Upper lobe of right lung (tissue), 1 donor: ENCODE results near the gene SEZ6. TPM values are rescaled to one million over a fixed set of nuclear protein-coding genes. Genes with fewer than 3 reads are reported as not detected.

ENCODE experiments used
- ATAC-seq: fragments of 200-7000 bp; cut with Tn5 transposase; one replicate; pipeline ENCODE4 v1.9.1; 2020; ENCODE audit warnings: mild to moderate bottlenecking, moderate library complexity
- DNase-seq: peaks from one replicate; pipeline ENCODE4 v3.0.0-alpha.2; 2020
- H3K27ac ChIP-seq: fragments of 200-600 bp; one replicate; pipeline ENCODE4 v1.8.0; 2022
- H3K27me3 ChIP-seq: fragments of 200-600 bp; one replicate; pipeline ENCODE4 v1.8.0; 2022; ENCODE audit warnings: mild to moderate bottlenecking
- H3K36me3 ChIP-seq: fragments of 200-600 bp; one replicate; pipeline ENCODE4 v1.8.0; 2022
- H3K4me1 ChIP-seq: fragments of 200-600 bp; one replicate; pipeline ENCODE4 v1.8.0; 2022
- H3K4me3 ChIP-seq: fragments of 200-600 bp; one replicate; pipeline ENCODE4 v1.8.0; 2022; ENCODE audit warnings: mild to moderate bottlenecking
- H3K9me3 ChIP-seq: fragments of 200-600 bp; one replicate; pipeline ENCODE4 v1.8.0; 2022
- intact Hi-C: fragments of 100-400 bp; cut with DNase I; formaldehyde crosslinking; loops from one replicate; pipeline ENCODE4 v1.11.0; 2022
- total RNA-seq: library from RNA; stranded (reverse); fragmentation: NEBNext Ultra II Directional; extraction: Animal tissue kit (Norgen Biotek cat#: 25700); gene quantifications from one replicate; pipeline ENCODE4 v1.2.1, GENCODE V29; 2021
- TF ChIP-seq, protein P1 (sequence below): fragments of 200-600 bp; IDR thresholded peaks from one replicate; pipeline ENCODE4 v1.8.0; 2022; ENCODE audit warnings: antibody characterized with exemption
- donor health status: DM: no; HTN: yes; CAD: no; lungs with severe emphysema.

SEZ6 gene
- total RNA-seq, 1 donor from 2014 or later, result not detected

DNA sequence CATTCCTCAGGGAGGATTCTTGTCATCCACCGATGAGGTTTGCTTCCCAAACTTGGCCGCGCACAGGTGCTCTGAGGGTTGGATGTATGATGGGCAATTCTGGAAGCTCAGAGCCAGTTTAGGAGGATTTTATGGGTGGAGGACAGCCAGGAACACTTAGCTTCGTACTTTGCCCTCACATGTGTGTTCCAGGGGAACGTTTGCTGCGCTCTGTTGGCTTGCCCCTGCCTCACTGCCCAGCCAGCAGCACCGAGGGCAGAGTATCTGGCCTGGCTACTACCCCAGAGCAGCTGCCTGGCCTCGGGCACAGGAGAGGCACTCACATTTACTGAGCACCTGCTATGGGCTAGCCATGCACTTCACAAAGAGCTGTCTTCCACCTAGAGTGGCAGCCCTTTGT lies 14.1 kb downstream of the SEZ6 start:
- Histone ChIP-seq H3K4me1 (no peaks in the 10 kb centered on the region), H3K27ac (no peak overlapping the region), H3K9me3 (no peaks in the 10 kb centered on the region), H3K36me3 (no peaks in the 10 kb centered on the region), H3K27me3 (no peaks in the 10 kb centered on the region), H3K4me3 (no peak overlapping the region)
- ATAC-seq, result no peak
- DNase-seq, result no peak
- intact Hi-C loops, result no loop called here
- TF ChIP-seq, protein P1, sequence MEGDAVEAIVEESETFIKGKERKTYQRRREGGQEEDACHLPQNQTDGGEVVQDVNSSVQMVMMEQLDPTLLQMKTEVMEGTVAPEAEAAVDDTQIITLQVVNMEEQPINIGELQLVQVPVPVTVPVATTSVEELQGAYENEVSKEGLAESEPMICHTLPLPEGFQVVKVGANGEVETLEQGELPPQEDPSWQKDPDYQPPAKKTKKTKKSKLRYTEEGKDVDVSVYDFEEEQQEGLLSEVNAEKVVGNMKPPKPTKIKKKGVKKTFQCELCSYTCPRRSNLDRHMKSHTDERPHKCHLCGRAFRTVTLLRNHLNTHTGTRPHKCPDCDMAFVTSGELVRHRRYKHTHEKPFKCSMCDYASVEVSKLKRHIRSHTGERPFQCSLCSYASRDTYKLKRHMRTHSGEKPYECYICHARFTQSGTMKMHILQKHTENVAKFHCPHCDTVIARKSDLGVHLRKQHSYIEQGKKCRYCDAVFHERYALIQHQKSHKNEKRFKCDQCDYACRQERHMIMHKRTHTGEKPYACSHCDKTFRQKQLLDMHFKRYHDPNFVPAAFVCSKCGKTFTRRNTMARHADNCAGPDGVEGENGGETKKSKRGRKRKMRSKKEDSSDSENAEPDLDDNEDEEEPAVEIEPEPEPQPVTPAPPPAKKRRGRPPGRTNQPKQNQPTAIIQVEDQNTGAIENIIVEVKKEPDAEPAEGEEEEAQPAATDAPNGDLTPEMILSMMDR, result no peak

DNA sequence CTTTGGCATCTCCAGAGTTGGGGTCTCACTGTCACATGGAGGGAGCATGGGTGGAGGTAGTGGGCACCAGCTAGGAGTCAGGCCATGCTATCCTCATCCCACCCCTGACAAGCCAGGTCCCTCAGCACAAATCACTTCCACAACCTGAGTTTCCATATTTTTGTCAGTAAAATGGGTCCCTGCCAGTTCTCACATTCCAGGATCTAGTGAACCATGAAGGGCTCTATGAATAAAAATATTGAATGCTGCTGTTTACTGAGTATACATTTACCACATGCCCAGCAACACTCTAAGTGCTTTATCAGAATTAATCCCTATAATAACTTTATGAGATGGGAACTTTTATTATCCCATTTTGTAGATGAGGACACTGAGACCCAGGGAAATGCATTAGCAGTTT lies 16.8 kb downstream of the SEZ6 start:
- Histone ChIP-seq H3K27me3 (no peaks in the 10 kb centered on the region), H3K4me1 (no peaks in the 10 kb centered on the region), H3K9me3 (no peaks in the 10 kb centered on the region), H3K36me3 (no peaks in the 10 kb centered on the region), H3K4me3 (no peak overlapping the region), H3K27ac (no peak overlapping the region)
- TF ChIP-seq, protein P1, result no peak
- intact Hi-C loops, result no loop called here
- no peak for DNase-seq
- no peak for ATAC-seq

DNA sequence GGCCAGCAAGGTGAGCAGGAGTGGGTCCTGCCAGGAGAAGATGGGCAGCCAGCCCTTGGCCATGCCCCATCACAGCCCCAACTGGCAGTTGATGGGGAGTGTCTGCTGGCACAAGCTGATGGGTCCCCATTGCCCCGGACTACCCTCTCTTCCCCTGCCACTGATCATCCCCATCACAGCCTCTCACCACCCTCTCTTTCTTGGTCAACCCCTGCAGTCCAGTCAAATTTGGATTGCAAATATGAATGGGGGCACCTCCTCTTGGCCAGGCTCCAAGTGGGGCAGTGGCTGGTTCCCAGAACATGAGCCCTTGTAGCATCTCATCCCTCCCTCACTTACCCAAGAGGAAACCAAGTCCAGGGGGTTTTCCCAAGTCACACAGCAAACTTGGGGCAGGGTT lies 17.4 kb downstream of the SEZ6 start:
- Histone ChIP-seq H3K4me3 (no peak overlapping the region), H3K9me3 (no peaks in the 10 kb centered on the region), H3K36me3 (no peaks in the 10 kb centered on the region), H3K27me3 (no peaks in the 10 kb centered on the region), H3K4me1 (peaks cover under 1% of the 10 kb centered on the region), H3K27ac (no peak overlapping the region)
- no peak for ATAC-seq
- DNase-seq, result no peak
- intact Hi-C loops, result no loop called here
- TF ChIP-seq, protein P1, result no peak

DNA sequence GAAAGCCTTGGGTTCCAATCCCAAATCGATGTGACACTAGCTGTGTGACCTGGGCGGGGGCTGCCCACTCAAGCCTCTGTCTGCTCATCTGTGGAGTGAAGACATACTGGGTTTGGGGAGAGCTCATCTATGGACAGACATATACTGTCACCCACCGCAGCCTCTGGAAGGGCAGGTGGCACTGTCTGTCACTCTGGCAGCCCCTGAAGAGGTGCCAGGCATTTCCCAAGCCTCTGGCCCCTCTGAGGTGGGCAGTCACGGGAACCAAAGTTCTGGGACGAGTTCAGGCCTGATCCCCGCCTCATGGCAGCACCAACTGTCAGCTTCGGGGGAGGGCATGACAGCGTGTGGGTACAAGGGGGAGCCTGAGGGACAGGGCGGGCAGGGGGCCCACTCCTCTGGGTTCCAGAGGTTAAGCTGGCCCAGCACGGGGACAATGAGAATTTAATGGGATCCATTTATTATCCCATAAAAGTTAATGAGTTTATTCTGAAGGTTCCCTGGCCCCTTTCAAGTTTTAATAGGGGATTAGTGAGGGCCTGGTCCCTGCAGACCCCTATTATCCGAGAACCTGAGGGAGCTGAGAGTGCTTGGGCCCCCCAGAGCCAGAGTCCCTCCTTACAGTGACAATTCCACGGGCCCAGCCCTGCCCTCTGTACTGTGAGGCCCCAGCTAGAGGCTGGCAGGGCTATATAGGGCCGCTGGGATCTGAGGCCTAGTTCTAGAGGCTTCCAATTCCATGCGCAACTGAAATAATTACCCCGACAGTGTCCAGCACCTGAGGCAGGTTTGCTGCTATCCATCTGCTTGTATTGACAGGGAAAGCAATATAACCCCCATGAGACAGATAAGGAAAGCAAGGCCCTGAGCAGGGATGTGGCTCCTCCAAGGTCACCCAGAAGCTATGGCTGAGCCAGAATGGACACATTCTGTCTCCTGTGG lies 18.8 kb downstream of the SEZ6 start:
- no peaks in the 10 kb centered on the region for H3K27me3 ChIP-seq
- H3K27ac ChIP-seq, result no peak overlapping the region
- intact Hi-C loops, result no loop called here
- TF ChIP-seq, protein P1, result no peak
- no peak for DNase-seq
- ATAC-seq, result no peak
- no peak overlapping the region for H3K4me3 ChIP-seq
- no peaks in the 10 kb centered on the region for H3K9me3 ChIP-seq
- peaks cover 12% of the 10 kb centered on the region for H3K4me1 ChIP-seq
- H3K36me3 ChIP-seq, result no peaks in the 10 kb centered on the region

DNA sequence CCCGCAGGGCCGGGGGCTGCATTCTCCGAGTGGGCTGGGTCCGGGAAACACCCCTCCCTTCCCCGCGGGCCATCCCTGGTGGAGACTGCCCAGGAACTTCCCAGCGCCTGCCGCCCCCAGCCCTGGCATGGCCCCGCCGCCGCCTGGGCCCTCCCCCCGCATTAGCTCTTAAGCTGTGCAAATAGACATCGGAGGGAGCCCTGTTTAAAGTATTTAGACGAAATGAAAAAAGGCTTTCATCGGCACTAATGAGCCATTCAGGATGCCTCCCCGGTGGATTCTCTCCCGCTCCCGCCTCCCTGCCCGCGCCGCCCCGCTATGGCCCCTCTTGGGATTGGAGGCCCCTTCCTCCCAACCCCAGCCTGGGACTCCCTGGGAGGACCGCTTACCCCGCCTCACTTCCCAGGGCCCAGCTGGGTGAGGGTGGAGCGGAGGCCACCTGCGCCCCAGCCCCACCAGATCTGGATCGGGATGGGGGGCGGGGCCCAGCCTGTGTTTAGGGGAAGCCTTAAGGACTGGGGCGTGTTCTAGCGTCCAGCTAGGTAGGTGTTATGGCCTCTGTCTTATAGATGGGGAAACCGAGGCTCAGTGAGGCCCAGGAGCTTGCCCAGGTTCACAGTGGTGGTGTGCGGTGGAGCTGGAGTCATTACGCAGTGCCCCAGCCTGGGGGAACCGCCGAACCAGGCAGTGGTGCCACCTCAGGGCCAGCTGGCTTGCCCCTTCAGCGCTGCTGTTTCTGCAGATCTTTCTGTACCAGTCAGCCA lies 19.7 kb downstream of the SEZ6 start:
- Histone ChIP-seq H3K9me3 (no peaks in the 10 kb centered on the region), H3K4me3 (no peak overlapping the region), H3K27me3 (no peaks in the 10 kb centered on the region), H3K27ac (no peak overlapping the region), H3K4me1 (peaks cover 12% of the 10 kb centered on the region), H3K36me3 (no peaks in the 10 kb centered on the region)
- ATAC-seq (no peak), DNase-seq (no peak)
- intact Hi-C loops, result no loop called here
- TF ChIP-seq, protein P1, result no peak
